Keratinocyte (primary cell): ENCODE results near the gene SMG9.

Experiments used
- EZH2 ChIP-seq: IDR thresholded peaks from one replicate; pipeline ENCODE4 v1.6.1; 2012; ENCODE audit warnings: inconsistent platforms, mild to moderate bottlenecking, low read length, moderate library complexity
- TF ChIP-seq, protein P1 (sequence below), 3 experiments: IDR thresholded peaks in 1 of 3; conservative IDR thresholded peaks in 1 of 3; optimal IDR thresholded peaks in 1 of 3; 2 replicates in 2 of 3; 3 replicates in 1 of 3; pipeline versions ENCODE3 to v1.5.1; 2011; ENCODE audit warnings: low read length in 3 of 3, mild to moderate bottlenecking in 3 of 3, moderate library complexity in 2 of 3, control low read depth in 1 of 3, inconsistent platforms in 1 of 3; ENCODE audit not compliant: insufficient read depth in 2 of 3; ENCODE audit errors: extremely low read depth in 1 of 3

DNA sequence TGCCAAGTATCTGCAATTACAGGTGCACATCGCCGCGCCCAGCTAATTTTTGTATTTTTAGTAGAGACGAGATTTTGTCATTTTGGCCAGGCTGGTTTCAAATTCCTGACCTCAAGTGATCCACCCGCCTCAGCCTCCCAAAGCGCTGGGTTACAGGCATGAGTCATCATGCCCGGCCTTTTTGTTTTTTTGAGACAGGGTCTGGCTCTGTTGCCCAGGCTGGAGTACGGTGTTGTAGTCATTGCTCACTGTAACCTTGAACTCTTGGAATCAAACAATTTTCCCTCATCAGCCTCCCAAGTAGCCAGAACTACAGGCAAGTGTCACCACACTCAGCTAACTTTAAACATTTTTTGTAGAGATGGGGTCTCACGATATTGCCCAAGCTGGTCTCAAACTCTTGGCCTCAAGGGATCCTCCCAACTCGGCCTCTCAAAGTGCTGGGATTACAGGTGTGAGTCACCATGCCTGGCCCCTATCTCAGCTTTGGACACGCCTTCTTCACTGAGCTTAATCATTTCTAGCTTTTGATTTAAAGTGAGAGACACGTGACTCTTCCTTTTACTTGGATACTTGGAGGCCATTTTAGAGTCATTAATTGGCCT lies 42.9 kb downstream of the SMG9 start:
- TF ChIP-seq, protein P1, sequence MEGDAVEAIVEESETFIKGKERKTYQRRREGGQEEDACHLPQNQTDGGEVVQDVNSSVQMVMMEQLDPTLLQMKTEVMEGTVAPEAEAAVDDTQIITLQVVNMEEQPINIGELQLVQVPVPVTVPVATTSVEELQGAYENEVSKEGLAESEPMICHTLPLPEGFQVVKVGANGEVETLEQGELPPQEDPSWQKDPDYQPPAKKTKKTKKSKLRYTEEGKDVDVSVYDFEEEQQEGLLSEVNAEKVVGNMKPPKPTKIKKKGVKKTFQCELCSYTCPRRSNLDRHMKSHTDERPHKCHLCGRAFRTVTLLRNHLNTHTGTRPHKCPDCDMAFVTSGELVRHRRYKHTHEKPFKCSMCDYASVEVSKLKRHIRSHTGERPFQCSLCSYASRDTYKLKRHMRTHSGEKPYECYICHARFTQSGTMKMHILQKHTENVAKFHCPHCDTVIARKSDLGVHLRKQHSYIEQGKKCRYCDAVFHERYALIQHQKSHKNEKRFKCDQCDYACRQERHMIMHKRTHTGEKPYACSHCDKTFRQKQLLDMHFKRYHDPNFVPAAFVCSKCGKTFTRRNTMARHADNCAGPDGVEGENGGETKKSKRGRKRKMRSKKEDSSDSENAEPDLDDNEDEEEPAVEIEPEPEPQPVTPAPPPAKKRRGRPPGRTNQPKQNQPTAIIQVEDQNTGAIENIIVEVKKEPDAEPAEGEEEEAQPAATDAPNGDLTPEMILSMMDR (optimal IDR thresholded peaks at IDR 0.05 in 1 of 3, IDR thresholded peaks at IDR 0.05 in 1 of 3, conservative IDR thresholded peaks at IDR 0.05 in 1 of 3; ENCODE audit: extremely low read depth in 1 of 3, insufficient read depth in 2 of 3, low read length in 3 of 3), result no peak
- no peak for TF ChIP-seq EZH2
